HG03575 (cell line): Measurements from ENCODE around the gene SLFN12L.
"Not testable (repeated sequence)": the region's sequence is repeated elsewhere in the genome, so short reads cannot be mapped to it uniquely, and the experiment has no call there.

ENCODE experiments used
- ATAC-seq: cut with Tn5 transposase; IDR thresholded peaks from one replicate; pipeline ENCODE4 v1.9.1; 2021; ENCODE audit not compliant: unreplicated experiment, insufficient number of reproducible peaks, low FRiP score; ENCODE audit errors: extremely low read depth

The SLFN12L gene

DNA sequence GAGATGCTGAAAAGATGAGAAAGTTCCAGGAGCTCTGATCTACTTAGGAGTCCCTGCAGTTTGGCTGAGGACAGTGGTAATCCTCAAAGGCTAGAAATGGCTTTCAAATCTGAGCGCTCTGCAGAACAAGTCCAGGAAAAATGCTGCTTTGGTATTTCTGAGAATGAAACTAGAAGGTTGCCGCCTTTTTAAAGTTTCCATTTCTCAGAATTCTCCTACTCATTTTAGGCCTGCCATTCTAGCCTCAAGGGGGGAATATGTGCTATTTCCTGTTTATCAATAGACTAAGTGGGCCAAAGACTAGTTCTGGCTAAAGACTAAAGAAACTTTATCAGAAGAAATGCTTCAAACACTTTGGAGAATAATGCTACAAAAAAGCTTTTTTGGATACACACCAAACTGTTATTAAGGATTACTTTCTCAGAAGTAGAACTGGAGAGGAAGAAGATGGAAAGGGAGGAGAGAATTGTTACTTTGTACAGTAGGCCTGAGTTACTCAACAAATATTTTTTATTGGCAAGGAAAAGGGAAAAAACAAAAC lies at the start of gene SLFN12L:
Gene SLFN12L, minus strand, starts transcription at position 78 of the 541 bp plus-strand sequence. CDS start 15,314 bp downstream, outside the sequence.
- no peak for ATAC-seq

DNA sequence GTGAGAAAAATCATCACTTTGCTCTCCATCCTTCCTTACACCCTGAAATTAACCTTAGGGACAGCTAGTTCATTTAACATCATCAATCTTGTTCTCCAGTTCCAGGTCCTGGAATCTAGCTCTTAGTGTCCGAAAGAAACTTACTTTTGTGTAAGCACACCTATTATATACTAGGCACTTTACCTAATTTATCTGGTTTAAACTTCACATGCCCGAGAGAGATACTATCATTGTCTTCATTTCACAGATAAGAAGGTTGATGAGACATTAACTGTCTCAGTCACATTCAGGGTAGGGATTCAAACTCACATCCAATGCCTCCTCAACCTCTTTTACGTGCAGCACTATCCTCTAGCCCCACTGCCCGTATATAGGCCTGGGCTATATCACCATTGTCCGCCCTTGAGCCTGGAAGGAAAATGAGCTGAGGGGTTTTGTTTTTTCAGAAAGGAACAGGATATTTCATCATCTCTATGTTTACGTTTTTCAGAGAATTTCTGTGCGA lies 49.1 kb upstream of the SLFN12L start:
- no peak for ATAC-seq

DNA sequence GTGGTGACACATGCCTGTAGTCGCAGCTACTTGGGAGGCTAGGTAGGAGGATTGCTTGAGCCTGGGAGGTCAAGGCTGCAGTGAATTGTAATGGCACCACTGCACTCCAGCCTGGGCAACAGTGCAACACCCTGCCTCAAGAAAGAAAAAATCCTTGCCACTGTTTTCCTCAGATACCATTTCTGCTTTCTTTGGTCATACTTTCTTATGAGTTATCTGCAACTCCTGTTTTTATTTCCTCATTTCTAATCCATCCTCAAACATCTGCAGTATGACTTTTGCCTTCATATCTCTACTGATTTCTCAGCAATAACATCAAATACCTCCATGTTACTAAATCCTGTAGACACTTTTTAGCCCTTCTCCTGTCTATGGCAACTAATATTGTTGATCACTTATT lies 46.6 kb upstream of the SLFN12L start:
- ATAC-seq: no peak

DNA sequence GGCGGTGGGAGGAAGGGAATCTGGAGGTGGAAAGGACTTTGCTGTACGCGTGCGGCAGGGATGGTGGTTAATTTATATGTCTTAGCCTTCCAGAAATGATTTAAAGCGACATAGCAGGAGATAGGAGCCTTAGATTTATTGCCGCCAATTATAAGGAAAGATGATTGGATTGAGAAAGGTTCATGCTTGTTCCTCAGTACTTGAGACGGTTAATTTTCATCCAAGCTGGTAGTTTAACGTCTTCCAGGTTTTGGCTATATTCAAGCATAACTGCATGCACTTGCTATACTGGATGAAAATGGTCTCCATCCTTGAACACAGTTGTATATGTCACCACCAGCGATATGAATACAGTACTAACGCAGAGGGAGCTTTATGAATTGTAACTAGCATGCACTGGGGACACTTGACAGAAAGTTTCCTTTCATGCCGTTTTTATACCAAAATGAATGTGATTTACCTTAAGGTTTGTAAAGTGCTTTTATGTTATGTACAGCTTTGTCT lies 41.5 kb upstream of the SLFN12L start:
- no peak for ATAC-seq

DNA sequence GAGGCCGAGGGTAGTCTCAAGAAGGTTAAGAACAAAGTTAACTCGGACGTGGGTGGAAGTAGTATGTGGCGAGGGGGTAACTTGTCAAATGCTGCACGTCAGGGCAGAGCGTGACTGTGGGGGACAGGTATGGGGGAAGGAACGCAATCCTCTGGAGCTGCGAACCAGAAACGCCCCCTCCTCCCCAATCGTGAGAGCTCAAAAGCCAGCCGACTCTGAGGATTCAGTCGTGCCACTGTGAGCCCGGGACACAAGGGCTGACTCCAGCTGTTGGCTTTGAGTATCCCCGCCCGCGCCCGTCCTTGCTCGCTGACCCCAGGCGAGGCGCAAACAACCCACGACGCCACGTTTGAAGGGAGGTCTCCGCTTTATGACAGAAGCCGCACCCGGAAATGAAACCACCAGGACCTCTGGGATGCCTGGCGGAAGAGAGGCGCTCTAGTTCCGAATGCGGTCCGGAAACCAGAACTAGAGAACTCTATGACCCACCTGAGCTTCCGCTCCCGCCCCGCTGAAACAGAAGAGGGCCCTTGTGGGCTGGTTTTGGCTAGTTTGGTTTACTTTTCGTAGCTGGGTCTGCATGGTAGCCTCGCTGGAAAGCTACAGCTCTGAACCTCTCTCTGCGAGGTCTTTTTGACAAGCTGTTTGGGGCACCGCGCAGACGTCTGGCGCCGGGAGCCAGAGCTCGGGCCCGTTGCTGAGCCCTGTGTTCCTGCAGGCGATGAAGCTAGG lies 40.9 kb upstream of the SLFN12L start, which contains the start of gene PEX12:
Gene PEX12, minus strand, starts transcription at position 375 of the 732 bp plus-strand sequence. CDS start 550 bp downstream, outside the sequence.
- ATAC-seq: no peak

DNA sequence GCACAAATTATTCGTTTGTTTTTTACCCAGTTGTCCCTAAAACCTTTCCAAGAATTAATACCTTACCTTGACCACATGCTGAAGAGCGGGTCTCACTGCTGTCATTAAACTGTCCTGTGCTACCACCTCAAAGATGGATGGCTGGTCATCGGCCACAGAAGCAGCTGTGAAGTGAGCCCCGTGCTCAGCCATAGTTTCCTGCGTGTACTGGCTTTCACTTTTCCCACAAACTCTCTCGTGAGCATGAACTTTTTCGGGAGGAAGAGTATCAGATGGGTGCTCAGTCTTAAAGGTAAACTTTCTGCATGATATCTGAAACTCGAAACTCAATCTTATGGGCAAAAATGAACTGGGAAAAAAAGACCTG lies 40.3 kb upstream of the SLFN12L start:
- no peak for ATAC-seq

DNA sequence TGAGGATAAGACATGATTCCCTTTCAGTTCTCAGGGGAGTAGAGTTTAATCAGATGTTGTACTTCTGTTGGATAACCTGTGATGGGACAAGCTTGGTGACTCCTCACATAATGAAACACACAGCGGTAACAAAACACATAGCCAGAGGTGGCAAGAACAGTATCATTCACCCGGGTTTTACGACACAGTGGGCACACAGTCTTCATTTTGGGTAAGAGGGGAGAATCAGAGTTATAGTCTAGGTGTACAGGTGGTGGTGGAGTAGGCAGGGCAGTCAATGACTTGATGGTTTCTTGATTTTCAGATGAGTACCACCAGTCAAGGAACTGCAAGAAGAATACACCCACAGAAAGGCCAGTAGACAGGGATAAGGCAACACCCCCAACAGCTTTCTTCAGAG lies 38.3 kb upstream of the SLFN12L start:
- ATAC-seq: no peak

DNA sequence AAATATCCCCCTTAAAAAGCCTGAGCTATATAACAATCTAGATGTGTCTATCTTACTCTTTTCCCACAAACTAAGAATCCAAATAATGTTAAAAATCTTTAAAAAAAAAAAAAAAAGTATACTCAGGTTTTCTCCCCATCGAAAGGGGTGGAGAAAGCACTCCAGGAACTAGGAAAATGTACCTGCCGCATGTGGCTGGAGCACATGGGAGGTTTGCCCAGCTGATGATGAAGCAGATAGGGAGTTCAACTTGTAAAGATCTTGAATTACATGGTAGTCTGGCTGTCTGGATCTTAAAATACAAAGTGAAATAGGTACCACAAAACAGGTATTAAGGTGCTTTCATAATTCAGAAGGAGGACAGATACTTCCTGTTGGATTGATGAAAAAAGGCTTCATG lies 31.9 kb upstream of the SLFN12L start:
- ATAC-seq: no peak

DNA sequence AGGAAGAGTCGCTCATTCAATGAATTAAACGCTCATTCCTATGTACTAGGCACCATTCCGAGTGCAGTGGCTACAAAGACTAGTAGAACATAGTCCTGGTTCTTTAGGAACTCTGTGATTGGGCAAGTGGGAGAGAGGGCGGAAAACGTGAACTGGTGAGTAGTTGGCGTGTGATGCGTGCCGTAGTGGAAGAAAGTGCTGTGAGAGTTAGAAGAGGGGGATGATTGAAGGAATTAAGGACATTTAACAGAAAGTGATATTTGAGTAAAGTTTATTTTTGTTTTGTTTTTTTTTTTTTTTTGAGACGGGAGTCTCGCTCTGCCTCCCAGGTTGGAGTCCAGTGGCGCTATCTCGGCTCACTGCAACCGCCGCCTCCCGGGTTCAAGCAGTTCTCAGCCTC lies 31.1 kb upstream of the SLFN12L start:
- ATAC-seq: no peak

DNA sequence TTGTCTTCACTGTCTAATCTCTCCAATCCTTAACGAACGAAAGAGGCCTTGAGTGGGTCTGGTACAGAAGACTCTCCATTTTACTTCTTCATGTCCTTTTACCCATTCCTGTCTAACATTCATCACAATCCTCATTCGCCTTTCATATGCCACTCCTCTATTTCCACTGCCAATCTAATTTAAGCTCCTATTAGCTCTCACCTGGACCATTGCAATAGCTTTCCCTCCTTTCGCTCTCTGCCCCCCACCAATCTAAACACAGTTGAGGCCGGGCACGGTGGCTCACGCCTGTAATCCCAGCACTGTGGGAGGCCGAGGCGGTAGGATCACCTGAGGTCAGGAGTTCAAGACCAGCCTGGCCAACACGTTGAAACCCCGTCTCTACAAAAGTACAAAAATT lies 29.5 kb upstream of the SLFN12L start:
- ATAC-seq: no peak

DNA sequence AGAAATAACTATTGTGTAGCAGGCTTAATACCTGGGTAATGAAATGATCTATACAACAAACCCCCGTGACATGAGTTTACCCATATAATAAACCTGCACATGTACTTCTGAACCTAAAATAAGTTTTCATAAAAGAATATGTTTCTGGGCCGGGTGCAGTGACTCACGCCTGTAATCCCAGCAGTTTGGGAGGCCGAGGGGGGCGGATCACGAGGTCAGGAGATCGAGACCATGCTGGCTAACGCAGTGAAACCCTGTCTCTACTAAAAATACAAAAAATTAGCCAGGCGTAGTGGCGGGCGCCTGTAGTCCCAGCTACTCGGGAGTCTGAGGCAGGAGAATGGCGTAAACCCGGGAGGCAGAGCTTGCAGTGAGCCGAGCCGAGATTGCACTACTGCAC lies 25.7 kb upstream of the SLFN12L start:
- ATAC-seq: not testable (repeated sequence)

DNA sequence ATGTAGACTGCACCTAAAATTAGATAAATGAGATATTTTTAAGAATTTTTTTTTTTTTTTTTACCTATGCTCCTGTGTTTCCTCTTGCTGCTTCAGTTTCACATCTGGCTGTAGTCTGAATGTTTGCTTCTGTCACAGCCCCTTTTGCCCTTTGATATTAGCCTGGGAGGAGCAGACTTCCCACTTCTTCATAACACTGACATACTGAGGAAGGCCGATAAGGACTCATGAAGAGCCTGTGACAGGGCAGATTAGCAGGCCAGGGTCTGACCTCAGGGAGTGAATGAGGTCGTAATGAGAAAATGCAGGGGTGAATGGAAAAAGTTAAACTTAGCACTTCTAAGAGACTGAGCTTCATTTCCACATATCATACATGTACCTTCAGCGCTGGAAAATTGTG lies 23.2 kb upstream of the SLFN12L start, which contains the start of gene SLFN14:
Gene SLFN14, minus strand, starts transcription at position 117 of the 400 bp plus-strand sequence. CDS start 2,757 bp downstream, outside the sequence.
- ATAC-seq: no peak

DNA sequence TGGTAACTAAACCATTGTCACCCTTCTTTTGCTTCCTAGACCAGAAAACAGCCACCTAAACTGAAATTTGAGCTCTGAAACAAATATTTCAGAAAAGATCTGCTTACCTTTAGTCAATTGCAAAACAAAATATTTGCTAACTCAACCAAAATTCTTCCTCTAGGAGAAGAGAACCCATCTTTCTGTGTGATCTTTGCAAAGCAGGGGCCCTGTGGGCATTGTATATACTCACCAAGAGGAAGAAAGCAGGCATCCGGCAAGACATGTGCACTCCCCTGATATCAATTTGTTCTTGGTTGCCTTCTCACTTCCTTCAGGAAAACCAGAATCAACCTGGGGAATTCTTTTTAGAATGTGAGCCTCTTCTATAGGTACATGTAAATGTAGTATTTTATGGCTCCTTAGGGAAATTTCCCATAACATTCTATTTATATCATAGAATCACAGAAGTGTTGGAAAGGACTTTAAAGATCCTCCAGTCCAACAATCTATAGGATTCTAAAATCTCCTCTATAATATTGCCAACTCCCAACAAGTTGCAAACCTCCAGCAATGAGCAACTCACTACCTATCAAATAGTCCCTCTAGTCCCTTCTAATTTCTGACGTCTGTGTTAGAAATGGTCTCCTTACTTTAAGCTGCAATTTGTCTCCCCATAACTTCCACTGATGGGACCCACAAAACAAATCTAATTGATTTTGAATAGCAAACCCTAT lies 22.2 kb upstream of the SLFN12L start:
- ATAC-seq: no peak

DNA sequence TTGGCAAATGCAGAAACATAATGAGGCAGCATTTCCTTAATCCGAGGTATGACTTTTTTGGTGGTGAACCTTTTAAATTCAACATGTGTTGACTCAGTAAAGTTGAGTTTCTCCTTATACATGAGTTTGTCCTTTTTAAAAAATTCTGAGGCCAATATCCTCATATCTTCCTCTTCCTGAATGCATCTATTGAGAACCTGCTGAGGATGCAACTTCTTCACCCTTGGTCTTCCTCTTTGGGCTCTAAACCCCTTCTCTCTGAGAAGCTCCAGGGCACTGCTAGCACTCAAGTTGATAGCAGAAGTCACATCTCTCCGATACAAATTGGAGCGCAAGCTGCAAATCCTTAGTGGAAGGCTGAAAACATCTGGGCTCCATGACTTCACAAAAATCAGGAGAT lies 19.9 kb upstream of the SLFN12L start:
- ATAC-seq: no peak

DNA sequence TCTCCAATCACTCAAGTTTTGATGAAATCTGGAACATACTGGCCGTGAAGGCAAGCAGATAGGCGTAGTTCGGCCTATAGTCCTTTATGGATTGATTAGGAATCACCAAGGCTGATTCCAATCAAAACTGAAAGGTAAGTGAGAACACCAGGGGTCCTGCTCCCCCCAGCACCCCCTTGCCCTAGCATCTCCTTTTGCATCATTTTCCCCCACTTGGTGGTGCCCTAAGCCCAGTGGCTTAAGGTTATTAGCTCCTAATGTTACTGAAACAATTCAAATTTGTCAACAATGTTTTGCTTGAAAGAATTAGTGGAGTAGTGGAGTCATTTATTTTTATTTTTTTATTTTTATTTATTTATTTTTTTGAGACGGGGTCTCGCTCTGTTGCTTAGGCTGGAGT lies 18.2 kb upstream of the SLFN12L start:
- no peak for ATAC-seq

DNA sequence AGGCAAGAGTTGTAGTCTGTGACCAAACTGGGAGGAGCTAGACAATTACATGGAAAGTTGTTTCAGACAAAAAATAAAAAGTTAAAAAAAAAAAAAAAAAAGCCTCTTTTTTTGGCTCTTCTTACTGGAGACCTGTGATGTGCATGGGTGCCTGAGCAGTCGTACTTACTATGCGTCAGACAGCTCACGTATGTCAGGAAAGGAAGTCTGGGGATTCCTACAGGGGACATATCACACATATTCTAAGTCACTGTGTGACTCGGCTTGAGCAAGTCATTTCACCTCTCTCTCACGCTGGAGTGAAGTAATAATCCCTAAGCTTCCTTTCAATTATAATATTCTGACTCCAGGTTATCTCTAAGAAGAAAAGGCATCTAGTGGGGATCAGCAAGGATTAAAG lies 17.2 kb upstream of the SLFN12L start:
- no peak for ATAC-seq

DNA sequence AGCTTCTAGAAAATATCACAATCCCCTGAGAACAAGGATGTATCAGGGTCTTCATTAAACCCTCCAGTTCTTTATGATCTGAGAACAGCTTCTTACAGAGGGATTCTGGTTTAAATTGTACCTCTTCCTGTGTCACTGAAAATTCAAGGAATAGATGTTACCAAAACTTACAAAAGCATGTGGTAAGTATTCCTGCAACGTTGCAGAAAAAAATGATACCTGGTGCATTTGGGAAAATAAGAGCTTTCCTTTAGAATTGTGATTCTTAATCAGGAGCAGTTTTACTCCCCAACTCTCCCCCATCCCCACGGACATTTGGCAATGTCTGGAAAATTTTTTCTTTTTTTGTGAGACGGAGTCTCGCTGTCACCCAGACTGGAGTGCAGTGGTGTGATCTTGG lies 15.8 kb upstream of the SLFN12L start:
- ATAC-seq: no peak

DNA sequence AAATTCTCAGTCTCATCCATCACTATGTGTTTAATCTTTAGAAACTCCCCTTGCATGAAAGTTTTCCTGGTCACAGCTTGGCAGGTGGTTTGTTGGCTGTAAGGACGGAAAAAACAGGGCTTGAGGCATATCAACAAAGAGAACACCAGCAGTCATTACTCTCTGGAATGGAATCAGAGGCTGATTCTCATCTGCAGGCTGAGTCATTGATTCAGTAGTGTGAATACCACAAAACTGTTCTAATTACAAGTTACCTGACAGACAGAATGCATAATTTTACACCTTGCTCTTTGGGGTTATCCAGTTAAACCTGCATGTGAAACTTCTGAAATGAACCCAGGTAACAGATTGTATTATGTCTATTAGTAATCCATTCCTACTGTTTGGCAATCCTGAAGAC lies 11.5 kb upstream of the SLFN12L start:
- ATAC-seq: no peak

DNA sequence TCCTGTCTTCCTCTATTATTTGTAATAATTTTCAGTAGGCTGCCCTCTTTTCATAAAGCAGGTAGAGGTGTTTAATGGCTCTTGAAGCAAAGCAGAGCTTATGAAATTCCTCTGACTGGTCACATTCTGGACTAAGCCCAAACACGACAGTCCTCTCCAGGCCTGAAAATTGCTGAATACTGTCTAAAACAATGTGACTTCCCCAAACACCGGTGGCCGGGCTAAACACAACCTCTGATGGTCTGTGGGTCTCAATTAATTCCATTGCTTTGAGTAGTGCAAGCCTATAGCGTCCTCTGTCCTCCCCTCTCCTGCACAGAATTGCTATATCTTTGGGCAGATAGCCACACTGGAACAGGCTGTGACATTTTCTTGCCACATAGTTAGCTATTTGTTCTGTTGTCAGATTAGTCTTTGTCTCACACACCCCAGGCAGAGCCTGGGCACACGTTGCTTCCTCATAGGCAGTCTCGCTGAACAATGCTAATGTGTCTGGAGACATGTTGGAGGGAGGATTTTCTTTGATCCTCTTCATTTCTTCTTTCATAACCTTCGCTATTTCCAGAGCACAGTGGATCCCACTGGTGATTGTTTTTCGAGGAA lies 10.8 kb upstream of the SLFN12L start:
- ATAC-seq: no peak
